HFF-Myc (cell line): Measurements from ENCODE around the gene PLXNA4.

ENCODE experiments used
- DNase-seq: peaks from one replicate; pipeline ENCODE4 v3.0.0-alpha.2; 2011; ENCODE audit warnings: low read depth; ENCODE audit errors: extremely low read depth
- H3K4me3 ChIP-seq: replicated peaks from 2 replicates; pipeline ENCODE4 v1.5.1; 2011; ENCODE audit warnings: low read depth, mild to moderate bottlenecking, control low read depth, low read length
- TF ChIP-seq, protein P1 (sequence below): IDR thresholded peaks from 2 replicates; pipeline ENCODE4 v1.5.1; 2012; ENCODE audit warnings: mild to moderate bottlenecking, low read depth, low read length, control low read depth; ENCODE audit errors: missing control alignments

PLXNA4 gene

GRCh38 chr7:132092106-132092505 lies 484.2 kb downstream of the PLXNA4 start:
- TF ChIP-seq, protein P1, sequence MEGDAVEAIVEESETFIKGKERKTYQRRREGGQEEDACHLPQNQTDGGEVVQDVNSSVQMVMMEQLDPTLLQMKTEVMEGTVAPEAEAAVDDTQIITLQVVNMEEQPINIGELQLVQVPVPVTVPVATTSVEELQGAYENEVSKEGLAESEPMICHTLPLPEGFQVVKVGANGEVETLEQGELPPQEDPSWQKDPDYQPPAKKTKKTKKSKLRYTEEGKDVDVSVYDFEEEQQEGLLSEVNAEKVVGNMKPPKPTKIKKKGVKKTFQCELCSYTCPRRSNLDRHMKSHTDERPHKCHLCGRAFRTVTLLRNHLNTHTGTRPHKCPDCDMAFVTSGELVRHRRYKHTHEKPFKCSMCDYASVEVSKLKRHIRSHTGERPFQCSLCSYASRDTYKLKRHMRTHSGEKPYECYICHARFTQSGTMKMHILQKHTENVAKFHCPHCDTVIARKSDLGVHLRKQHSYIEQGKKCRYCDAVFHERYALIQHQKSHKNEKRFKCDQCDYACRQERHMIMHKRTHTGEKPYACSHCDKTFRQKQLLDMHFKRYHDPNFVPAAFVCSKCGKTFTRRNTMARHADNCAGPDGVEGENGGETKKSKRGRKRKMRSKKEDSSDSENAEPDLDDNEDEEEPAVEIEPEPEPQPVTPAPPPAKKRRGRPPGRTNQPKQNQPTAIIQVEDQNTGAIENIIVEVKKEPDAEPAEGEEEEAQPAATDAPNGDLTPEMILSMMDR, result no peak
- DNase-seq, result no peak

GRCh38 chr7:132091706-132092105 lies 484.6 kb downstream of the PLXNA4 start:
- DNase-seq, result no peak
- TF ChIP-seq, protein P1, result no peak
- no peak overlapping the region for H3K4me3 ChIP-seq

More at GRCh38 chr7:132092106-132092505, 484.2 kb downstream of the PLXNA4 start:
- no peak overlapping the region for H3K4me3 ChIP-seq

- no peak for DNase-seq
Measured at GRCh38 chr7:132090444-132090843, 485.8 kb downstream of the PLXNA4 start.

DNA sequence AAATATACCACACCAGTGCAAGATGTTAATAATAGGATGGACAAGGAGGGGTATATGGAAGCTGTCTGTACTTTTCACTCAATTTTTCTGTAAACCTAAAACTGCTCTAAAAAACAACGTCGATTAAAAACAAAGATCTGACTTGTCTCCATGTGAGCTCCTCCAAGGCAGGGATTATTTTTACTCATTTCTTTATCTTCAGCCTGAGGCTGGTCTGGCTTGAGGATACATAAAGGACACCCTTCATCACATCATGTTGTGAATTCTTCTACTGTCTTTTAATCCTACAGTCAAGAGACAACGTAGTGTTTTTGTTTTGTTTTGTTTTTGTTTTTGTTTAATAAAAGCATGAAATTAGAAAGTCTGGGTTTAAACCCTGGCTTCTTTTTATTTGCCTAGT lies 486.9 kb downstream of the PLXNA4 start:
- H3K4me3 ChIP-seq, result no peak overlapping the region
- DNase-seq, result no peak
- TF ChIP-seq, protein P1, result no peak

More at GRCh38 chr7:132090444-132090843, 485.8 kb downstream of the PLXNA4 start:
- no peak overlapping the region for H3K4me3 ChIP-seq
- TF ChIP-seq, protein P1, result no peak

- H3K4me3 ChIP-seq, result no peak overlapping the region
Measured at GRCh38 chr7:132087421-132087820, 488.8 kb downstream of the PLXNA4 start.

DNA sequence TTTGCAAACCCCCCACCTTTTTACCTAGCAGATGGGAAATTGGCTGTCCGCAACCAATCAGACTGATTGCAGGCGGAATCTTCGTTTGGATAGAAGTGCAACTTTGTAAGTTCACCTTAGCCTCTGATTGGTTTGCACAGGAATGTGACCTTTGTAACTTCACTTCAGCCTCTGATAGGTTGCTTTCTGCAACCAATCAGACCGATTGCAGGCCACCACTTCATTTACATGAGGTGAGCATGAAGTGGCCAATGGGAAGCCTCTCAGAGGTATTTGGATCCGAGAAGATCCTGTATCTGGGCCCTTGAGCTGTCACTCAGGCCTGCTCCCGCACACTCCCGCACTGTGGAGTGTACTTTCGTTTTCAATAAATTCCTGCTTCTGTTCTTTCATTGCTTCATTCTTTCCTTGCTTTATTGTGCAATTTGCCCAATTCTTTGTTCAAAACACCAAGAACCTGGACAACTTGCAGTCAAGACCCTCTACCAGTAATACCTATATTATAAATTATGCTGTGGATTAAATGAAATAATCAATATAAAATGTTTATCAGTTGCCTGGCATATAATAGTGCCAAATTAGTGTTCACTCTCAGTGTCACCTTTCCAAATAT lies 491.4 kb downstream of the PLXNA4 start:
- H3K4me3 ChIP-seq, result no peak overlapping the region
- DNase-seq, result no peak
- TF ChIP-seq, protein P1, result no peak

More at GRCh38 chr7:132087421-132087820, 488.8 kb downstream of the PLXNA4 start:
- DNase-seq, result no peak
- TF ChIP-seq, protein P1, result no peak
